Adrenal gland (tissue), 5 donors: ENCODE data around the gene OLFM1.

Source experiments
- CTCF ChIP-seq, 6 experiments: fragments of 450-650 bp in 4 of 6; fragments of 200-600 bp in 2 of 6; sonication (generic) in 1 of 6; IDR thresholded peaks; 1 replicate in 5 of 6; 2 replicates in 1 of 6; pipeline versions ENCODE4 v1.5.1 to v1.8.0; 2016 to 2021; ENCODE audit warnings: antibody characterized with exemption in 6 of 6, mild to moderate bottlenecking in 2 of 6, moderate library complexity in 1 of 6
- POLR2A ChIP-seq, 2 donors: fragments of 450-650 bp; IDR thresholded peaks; one replicate each; pipeline ENCODE4 v1.6.1; 2017; ENCODE audit warnings: antibody characterized with exemption in 2 of 2, mild to moderate bottlenecking in 2 of 2, moderate library complexity in 1 of 2
- donor health status: DM: no; HTN: no; CAD: no.

DNA sequence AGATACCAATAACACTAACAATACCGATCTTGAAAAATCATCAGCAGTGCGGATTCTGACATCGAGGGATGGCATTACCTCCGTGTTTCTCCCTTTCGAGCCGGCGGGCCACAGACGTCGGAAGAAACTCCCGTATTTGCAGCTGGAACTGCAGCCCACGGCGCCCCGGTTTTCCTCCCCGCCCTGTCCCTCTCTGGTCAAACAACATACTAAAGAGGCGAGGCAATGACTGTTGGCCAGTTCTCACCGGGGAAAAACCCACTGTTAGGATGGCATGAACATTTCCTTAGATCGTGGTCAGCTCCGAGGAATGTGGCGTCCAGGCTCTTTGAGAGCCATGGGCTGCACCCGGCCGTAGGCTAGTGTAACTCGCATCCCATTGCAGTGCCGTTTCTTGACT, 32.8 kb downstream of the OLFM1 start:
- TF ChIP-seq POLR2A (IDR thresholded peaks at IDR 0.05) (no peak), CTCF (IDR thresholded peaks at IDR 0.05) (no peak)
